CD1c-positive myeloid dendritic cell (primary cell): ENCODE results near the gene CST11.

Experiments used
- DNase-seq: peaks from one replicate; pipeline ENCODE4 v3.0.0-alpha.2; 2016; ENCODE audit errors: extremely low spot score

Gene CST11

GRCh38 chr20:23419995-23420901 is 32.4 kb downstream of the CST11 start:
- DNase-seq: peak; percentile 32

- no peak for DNase-seq
Measured at GRCh38 chr20:23419657-23419994, 33.0 kb downstream of the CST11 start.

- DNase-seq: no peak
Measured at GRCh38 chr20:23417861-23418260, 34.8 kb downstream of the CST11 start.

GRCh38 chr20:23415959-23416583 is 36.6 kb downstream of the CST11 start:
- no peak for DNase-seq

DNA sequence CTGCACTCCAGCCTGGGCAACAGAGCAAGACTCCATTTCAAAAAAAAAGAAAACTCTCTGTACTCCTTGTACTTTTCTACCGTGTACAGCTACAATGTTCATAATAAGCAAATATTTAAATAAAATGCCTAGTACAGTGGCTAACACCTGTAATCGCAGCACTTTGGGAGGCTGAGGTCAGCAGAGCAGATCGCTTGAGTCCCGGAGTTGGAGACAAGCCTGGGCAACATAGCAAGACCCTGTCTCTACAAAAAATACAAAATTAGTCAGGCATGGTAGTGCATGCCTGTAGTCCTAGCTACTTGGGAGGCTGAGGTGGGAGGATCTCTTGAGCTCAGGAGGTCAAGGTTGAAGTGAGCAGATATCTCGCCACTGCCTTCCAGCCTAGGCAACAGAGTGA is 37.1 kb downstream of the CST11 start:
- no peak for DNase-seq

DNA sequence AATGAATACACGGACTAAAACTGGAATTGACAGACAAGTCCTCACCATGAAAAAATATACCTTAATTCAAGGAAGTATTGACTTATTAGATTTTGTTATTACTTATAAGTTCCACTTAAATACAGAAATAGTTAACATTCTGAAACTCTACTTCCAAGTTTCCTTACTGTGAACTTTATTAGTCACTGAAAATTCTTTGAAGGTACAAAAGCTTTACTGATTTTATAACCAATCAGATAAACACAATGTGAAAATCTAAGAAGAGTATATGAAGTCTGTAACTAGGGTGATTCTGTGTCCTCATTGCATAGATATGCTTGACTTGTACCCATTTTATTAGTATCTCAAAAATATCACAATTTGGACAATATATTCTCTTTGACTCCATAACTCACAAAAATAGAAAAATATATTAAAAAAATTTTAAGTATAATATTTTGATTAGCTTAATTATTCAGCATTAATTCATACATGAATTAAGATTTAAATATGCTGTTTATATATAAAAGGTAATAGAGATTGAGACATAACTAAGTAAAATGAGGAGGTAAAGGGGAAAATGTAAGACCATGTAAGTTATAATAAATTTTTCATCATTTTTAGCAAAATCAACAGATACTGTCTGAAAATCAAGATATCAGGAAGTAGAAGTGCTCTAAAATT is 38.0 kb downstream of the CST11 start:
- DNase-seq: no peak

GRCh38 chr20:23413862-23414422 is 38.7 kb downstream of the CST11 start:
- DNase-seq: no peak

DNA sequence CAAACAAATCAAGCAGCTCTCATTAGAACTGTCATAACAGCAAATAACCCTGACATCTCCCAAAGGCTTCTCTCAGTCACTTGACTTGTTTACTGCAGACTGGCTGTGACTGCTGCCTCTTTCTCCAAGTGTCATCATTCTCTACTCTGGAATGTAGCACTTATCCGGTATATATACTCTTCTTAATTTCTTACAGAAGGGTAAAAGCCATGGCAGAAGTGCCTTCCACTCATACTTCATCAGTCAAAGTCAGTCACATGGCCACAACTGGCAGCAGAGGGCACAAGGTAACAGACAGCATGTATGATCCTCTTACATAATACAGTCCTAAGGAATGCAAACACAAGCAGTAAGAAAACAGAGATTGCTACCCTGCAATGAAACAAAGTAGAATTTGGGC is 40.6 kb downstream of the CST11 start:
- DNase-seq: no peak

DNA sequence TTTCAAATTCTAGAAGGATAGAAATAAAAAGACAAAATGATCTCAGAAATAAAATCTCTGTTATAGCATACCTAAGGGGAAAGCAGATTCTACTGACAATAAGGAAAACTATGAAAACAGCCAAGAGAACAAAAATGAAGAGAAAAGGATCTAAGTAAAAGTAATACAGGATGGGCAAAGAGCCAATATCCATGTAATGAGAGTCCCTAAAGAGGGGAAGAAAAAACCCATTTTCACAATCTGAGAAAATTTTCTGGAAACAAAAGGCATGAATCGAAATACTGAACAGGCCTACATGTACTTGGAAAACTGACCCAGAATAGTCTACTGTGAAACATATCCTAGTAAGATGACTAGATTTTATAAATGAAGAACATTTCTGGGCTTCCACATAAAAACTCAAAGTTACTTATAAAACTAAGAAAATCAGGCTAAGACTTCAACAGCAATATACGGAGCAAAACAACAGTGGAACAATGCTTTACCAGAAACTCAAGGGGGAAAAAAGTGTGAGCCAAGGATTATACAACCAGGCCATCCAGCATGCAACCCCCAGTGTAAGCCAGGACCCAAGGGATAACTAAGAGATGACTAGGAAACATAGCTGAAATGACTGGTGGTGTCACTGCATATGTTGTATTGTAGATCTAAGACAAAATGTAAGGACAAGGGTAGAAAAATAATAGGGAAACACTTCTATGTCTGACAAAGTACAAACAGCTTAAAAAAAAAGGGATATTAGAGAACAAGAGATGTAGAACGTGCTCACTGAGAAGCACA is 41.6 kb downstream of the CST11 start:
- DNase-seq: no peak

GRCh38 chr20:23409800-23410199 is 42.9 kb downstream of the CST11 start:
- DNase-seq: no peak

DNA sequence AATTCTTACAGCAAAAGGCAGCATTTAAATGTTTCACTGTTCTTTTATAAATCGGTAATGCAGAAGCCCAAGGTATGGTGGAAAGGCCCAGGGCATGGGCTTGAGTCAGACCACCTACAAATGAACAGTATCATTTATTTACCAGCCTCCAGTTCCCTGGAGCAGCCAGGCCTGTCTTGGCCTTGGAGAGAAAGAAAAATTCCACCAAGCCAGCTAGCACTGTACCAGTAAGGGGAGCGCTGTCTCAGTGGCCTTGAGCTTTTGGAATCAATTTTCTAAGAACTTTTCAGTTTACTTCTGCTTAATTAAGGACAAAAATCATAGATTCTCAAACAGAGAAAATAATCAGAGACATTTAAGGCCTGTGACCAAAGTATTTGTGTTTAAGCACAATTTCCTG is 43.7 kb downstream of the CST11 start:
- no peak for DNase-seq

GRCh38 chr20:23407781-23408464 is 44.8 kb downstream of the CST11 start:
- DNase-seq: no peak

- no peak for DNase-seq
Measured at GRCh38 chr20:23406880-23407279, 45.8 kb downstream of the CST11 start.

GRCh38 chr20:23404196-23404595 is 48.5 kb downstream of the CST11 start:
- no peak for DNase-seq

- DNase-seq: no peak
Measured at GRCh38 chr20:23403751-23404150, 48.9 kb downstream of the CST11 start.

GRCh38 chr20:23401051-23401450 is 51.6 kb downstream of the CST11 start:
- no peak for DNase-seq
